Measurements from ENCODE around the gene GMDS. TPM values are rescaled to one million over a fixed set of nuclear protein-coding genes. Genes with fewer than 3 reads are reported as not detected.

The GMDS gene
- total and polyA plus RNA-seq, 9 donors: 6.6 to 20.6 (median 11.0) TPM

GRCh38 chr6:2021713-2022125 is 223.7 kb downstream of the GMDS start:
- no peaks in the 10 kb centered on the region for H3K9me3 ChIP-seq

GRCh38 chr6:2020909-2021308 is 224.5 kb downstream of the GMDS start:
- H3K4me3 ChIP-seq: no peak overlapping the region
- H3K27me3 ChIP-seq: no peaks in the 10 kb centered on the region
- no peaks in the 10 kb centered on the region for H3K9me3 ChIP-seq
- no peaks in the 10 kb centered on the region for H3K36me3 ChIP-seq
- intact Hi-C loops (cut with DNase I): no loop called here
- H3K27ac ChIP-seq: no peak overlapping the region
- peaks cover 5% of the 10 kb centered on the region for H3K4me1 ChIP-seq (ENCODE audit: insufficient read depth)
- TF ChIP-seq POLR2A (IDR thresholded peaks at IDR 0.05): no peak
- TF ChIP-seq EP300 (IDR thresholded peaks at IDR 0.05): no peak
- no peak for TF ChIP-seq CTCF (IDR thresholded peaks at IDR 0.05)
- no peak for DNase-seq

More at GRCh38 chr6:2021713-2022125, 223.7 kb downstream of the GMDS start:
- H3K27ac ChIP-seq: no peak overlapping the region
- TF ChIP-seq POLR2A (IDR thresholded peaks at IDR 0.05) (no peak), EP300 (IDR thresholded peaks at IDR 0.05) (no peak), CTCF (IDR thresholded peaks at IDR 0.05) (no peak)
- no peak overlapping the region for H3K4me3 ChIP-seq
- intact Hi-C loops (cut with DNase I): no loop called here
- DNase-seq: peak; percentile 11 to 55 (median 36)
- 54 to 58% (median 56%) methylated on average over 4 of the region's 4 CpGs for WGBS, 3 donors
- H3K36me3 ChIP-seq: no peaks in the 10 kb centered on the region
- peaks cover 5% of the 10 kb centered on the region for H3K4me1 ChIP-seq (ENCODE audit: insufficient read depth)
- H3K27me3 ChIP-seq: no peaks in the 10 kb centered on the region

GRCh38 chr6:2019051-2019450 is 226.4 kb downstream of the GMDS start:
- Histone ChIP-seq H3K4me3 (no peak overlapping the region), H3K27ac (no peak overlapping the region), H3K36me3 (no peaks in the 10 kb centered on the region), H3K27me3 (no peaks in the 10 kb centered on the region), H3K4me1 (ENCODE audit: insufficient read depth) (peaks cover 5% of the 10 kb centered on the region), H3K9me3 (no peaks in the 10 kb centered on the region)
- intact Hi-C loops (cut with DNase I): no loop called here
- no peak for DNase-seq
- TF ChIP-seq EP300 (IDR thresholded peaks at IDR 0.05) (no peak), CTCF (IDR thresholded peaks at IDR 0.05) (no peak), POLR2A (IDR thresholded peaks at IDR 0.05) (no peak)

DNA sequence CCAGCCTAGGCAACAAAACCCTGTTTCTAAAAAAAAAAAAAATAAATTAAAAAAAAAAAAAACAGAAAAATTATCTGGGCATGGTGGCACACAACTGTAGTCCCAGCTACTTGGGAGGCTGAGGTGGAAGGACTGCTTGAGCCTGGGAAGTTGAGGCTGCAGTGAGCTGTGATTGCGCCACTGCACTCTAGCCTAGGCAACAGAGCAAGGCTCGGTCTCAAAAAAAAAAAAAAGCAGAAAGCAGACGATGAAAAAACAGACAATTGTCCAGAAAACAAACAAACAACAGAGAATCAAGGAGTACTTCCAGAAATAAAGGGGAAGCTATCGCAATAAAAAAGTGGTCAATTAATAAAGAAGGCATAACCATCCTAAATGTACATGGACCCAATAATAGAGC is 229.4 kb downstream of the GMDS start:
- WGBS, 3 donors: 87 to 98% (median 87%) methylated on average over 4 of the region's 4 CpGs
- Histone ChIP-seq H3K9me3 (no peaks in the 10 kb centered on the region), H3K27me3 (no peaks in the 10 kb centered on the region), H3K4me3 (no peak overlapping the region), H3K36me3 (no peaks in the 10 kb centered on the region), H3K4me1 (ENCODE audit: insufficient read depth) (peaks cover 2% of the 10 kb centered on the region), H3K27ac (no peak overlapping the region)
- no peak for DNase-seq
- intact Hi-C loops (cut with DNase I): no loop called here
- TF ChIP-seq EP300 (IDR thresholded peaks at IDR 0.05) (no peak), POLR2A (IDR thresholded peaks at IDR 0.05) (no peak), CTCF (IDR thresholded peaks at IDR 0.05) (no peak)

Data from ovary (tissue), 9 donors.